Progenitor cell of endocrine pancreas (in vitro differentiated cells): ENCODE data around the gene LRRC18. TPM values are rescaled to one million over a fixed set of nuclear protein-coding genes. Genes with fewer than 3 reads are reported as not detected.

Experiments
- DNase-seq: peaks from one replicate; pipeline ENCODE4 v3.0.0; 2021; ENCODE audit warnings: low spot score; ENCODE audit not compliant: unreplicated experiment
- H3K27ac Mint-ChIP-seq: 2 replicates; pipeline ENCODE4 v1.8.0; 2021; ENCODE audit warnings: mild to moderate bottlenecking, moderate library complexity, mixed read lengths
- H3K27me3 Mint-ChIP-seq: 2 replicates; pipeline ENCODE4 v1.8.0; 2021; ENCODE audit warnings: mixed read lengths
- H3K36me3 Mint-ChIP-seq: 2 replicates; pipeline ENCODE4 v1.8.0; 2022; ENCODE audit warnings: mixed read lengths; ENCODE audit not compliant: insufficient read depth
- H3K4me1 Mint-ChIP-seq: 2 replicates; pipeline ENCODE4 v1.8.0; 2021; ENCODE audit warnings: low read depth, mixed read lengths
- H3K4me3 Mint-ChIP-seq: 2 replicates; pipeline ENCODE4 v1.8.0; 2021; ENCODE audit warnings: low read depth, mild to moderate bottlenecking, moderate library complexity, mixed read lengths
- H3K9me3 Mint-ChIP-seq: 2 replicates; pipeline ENCODE4 v1.8.0; 2021; ENCODE audit warnings: low read depth, mixed read lengths
- CTCF ChIP-seq: fragments of 200-600 bp; sonication (generic); IDR thresholded peaks from one replicate; pipeline ENCODE4 v1.5.0; 2021; ENCODE audit warnings: antibody characterized with exemption, mild to moderate bottlenecking; ENCODE audit not compliant: unreplicated experiment
- total RNA-seq: library from RNA; stranded (reverse); gene quantifications from 2 replicates; pipeline ENCODE4 v1.2.1, GENCODE V29; 2021

LRRC18 gene
- total RNA-seq, 1 donor from 2014 or later, result not detected

DNA sequence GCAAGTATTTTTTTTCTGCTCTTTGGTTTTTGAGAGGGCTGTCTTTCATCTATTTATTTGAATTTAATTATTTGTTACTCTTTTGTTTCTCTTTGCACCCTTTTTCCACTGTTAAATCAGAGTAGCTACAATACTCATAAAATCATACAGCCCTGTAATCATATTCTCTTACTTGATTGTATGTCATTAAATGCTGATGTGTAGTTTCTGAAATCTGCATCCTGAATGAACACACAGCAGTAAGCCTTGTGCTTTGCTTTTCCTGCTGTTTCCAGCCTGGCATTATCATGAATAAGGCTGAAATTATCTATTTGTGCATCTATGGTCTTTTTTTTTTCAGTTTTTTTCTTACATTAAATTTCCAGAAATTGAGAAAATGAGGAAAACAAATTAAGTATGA lies 4.1 kb downstream of the LRRC18 start:
- Mint-ChIP-seq H3K4me1 (peaks cover 9% of the 10 kb centered on the region), H3K27me3 (peaks cover 3% of the 10 kb centered on the region), H3K9me3 (no peaks in the 10 kb centered on the region), H3K36me3 (no peaks in the 10 kb centered on the region), H3K4me3 (no peak overlapping the region), H3K27ac (no peak overlapping the region)
- DNase-seq, result no peak
- TF ChIP-seq CTCF, result no peak

DNA sequence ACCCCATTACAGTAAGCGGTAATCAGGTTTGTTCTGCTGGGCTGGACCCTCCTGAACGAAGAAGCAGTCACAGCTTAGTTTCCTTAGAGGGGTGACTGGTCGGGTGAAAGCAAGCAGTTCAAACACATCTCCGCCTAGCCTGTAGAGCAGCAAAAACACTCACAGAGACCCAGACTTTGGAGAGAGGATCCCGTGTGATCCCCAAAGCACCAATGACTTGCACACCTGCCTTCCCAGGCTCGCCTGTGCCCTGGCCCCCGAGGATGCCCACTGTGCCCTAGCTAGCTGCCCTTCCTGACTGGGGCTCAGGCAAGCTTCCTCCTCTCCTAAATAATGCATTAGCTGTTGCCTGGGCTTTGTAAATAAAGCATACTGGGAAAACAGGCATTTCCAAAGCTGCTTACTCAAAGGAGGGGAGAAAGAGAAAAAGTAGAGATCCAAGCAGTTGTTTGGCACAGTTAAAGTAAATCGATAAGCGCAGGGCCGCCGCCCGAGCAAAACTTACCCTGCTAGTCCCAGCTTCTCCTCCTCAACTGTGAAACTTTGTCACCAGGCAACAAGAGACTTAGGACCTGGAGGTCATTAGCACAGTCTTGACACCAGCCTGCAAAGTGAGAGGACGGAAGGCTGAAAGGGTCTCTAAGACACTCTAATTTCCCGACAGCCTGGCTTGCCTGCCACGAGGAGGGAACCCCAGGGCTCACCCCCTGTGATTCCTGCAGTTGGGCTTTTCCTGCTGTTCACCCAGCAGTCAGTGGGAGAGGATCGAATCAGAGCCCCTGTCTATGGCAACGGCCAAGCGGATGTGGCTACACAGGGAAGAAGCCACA lies 4.8 kb downstream of the LRRC18 start:
- no peaks in the 10 kb centered on the region for H3K9me3 Mint-ChIP-seq
- no peak for DNase-seq
- H3K27ac Mint-ChIP-seq, result no peak overlapping the region
- peaks cover 9% of the 10 kb centered on the region for H3K4me1 Mint-ChIP-seq
- no peaks in the 10 kb centered on the region for H3K27me3 Mint-ChIP-seq
- no peak for TF ChIP-seq CTCF
- no peak overlapping the region for H3K4me3 Mint-ChIP-seq
- H3K36me3 Mint-ChIP-seq, result no peaks in the 10 kb centered on the region

GRCh38 chr10:48932831-48933664 lies 6.6 kb downstream of the LRRC18 start:
- peaks cover 9% of the 10 kb centered on the region for H3K4me1 Mint-ChIP-seq
- H3K36me3 Mint-ChIP-seq, result no peaks in the 10 kb centered on the region
- H3K27me3 Mint-ChIP-seq, result peaks cover 3% of the 10 kb centered on the region
- no peak for TF ChIP-seq CTCF
- H3K4me3 Mint-ChIP-seq, result no peak overlapping the region
- H3K27ac Mint-ChIP-seq, result no peak overlapping the region
- no peak for DNase-seq
- H3K9me3 Mint-ChIP-seq, result no peaks in the 10 kb centered on the region

DNA sequence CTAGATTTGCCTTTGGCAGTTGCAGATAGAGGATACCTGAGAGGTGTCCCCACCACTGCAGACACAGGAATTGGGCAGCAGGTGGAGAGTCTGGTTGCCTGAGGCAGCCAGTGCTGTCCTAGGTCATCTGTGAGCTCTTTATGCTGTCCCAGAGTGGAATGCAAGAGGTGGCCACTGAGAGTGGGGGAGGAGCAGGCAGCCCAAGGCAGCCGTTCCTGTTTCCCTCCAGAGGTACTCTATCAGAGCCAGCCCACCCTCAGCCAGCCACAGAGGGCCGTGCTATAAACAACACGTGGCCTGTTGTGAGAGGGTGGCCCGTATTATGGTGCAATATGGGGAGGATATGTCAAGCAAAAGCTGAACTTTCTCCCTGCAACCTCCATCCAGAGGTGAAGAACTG lies 8.5 kb downstream of the LRRC18 start:
- no peak overlapping the region for H3K27ac Mint-ChIP-seq
- H3K27me3 Mint-ChIP-seq, result peaks cover 3% of the 10 kb centered on the region
- no peaks in the 10 kb centered on the region for H3K36me3 Mint-ChIP-seq
- no peak for TF ChIP-seq CTCF
- no peak for DNase-seq
- H3K4me1 Mint-ChIP-seq, result peaks cover 9% of the 10 kb centered on the region
- no peaks in the 10 kb centered on the region for H3K9me3 Mint-ChIP-seq
- H3K4me3 Mint-ChIP-seq, result no peak overlapping the region

DNA sequence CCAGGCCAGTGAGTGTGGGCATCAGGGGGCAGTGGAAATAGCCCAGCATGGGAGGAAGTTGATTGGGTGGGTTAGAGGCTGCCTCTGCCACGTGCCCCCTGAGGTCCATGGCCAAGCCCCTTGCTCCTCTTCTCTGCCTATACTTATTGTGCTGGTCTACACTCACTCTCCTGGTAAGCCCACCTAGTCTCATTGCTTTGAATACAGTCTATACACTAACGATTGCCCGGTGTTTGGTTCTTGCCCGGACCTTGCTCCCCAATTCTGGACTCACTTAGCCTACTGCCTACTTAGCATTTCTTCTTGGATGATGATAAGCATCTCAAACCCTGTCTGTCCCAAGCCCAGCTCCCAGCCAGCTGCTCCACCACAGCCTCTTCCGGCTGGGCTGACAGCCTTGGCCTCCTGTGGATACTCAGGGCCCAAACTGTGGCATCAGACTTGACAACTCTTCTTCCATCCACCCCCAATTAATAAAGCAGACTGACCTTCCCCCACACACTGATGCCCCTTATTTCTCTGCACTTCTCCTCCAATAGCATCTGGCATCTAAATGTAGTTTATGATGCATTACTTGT lies 10.1 kb downstream of the LRRC18 start:
- no peaks in the 10 kb centered on the region for H3K9me3 Mint-ChIP-seq
- no peak overlapping the region for H3K4me3 Mint-ChIP-seq
- H3K4me1 Mint-ChIP-seq, result peaks cover 5% of the 10 kb centered on the region
- no peak overlapping the region for H3K27ac Mint-ChIP-seq
- no peak for TF ChIP-seq CTCF
- H3K27me3 Mint-ChIP-seq, result peaks cover 3% of the 10 kb centered on the region
- DNase-seq, result no peak
- no peaks in the 10 kb centered on the region for H3K36me3 Mint-ChIP-seq
